IMR-90 (cell line): ENCODE results near the gene ZNF318. TPM values are rescaled to one million over a fixed set of nuclear protein-coding genes. Genes with fewer than 3 reads are reported as not detected.

Experiments used
- ATAC-seq: fragments of 200-7000 bp; cut with Tn5 transposase; 2 replicates; pipeline ENCODE4 v1.9.1; 2020; ENCODE audit warnings: low read depth, mild to moderate bottlenecking, moderate library complexity
- BruUV-seq: library from RNA; stranded (reverse); fragments of 400-500 nt; replicated peaks from 2 replicates; lab custom pipeline; 2021; lab: Mats Ljungman, UMichigan
- CTCF ChIA-PET: fragments of 300-600 bp; formaldehyde crosslinking; extraction: SDS; loops from one replicate; lab custom pipeline; 2021; ENCODE audit warnings: antibody characterized with exemption; lab: Yijun Ruan, JAX
- POLR2A ChIA-PET: fragments of 300-600 bp; sonication (Branson Sonifier 250); formaldehyde crosslinking; loops from one replicate; lab custom pipeline; 2022; ENCODE audit warnings: antibody characterized with exemption; ENCODE audit not compliant: unreplicated experiment; lab: Charles Lee
- DNase-seq: peaks from one replicate; pipeline ENCODE4 v3.0.0; 2013
- H2AFZ ChIP-seq: replicated peaks from 2 replicates; pipeline ENCODE3; 2013; ENCODE audit warnings: low read length, mild to moderate bottlenecking; ENCODE audit not compliant: poor library complexity
- H2AK5ac ChIP-seq: 2 replicates; pipeline ENCODE4 v1.6.1; 2013; ENCODE audit warnings: low read depth, low read length, inconsistent platforms
- H2AK9ac ChIP-seq: replicated peaks from 2 replicates; pipeline ENCODE3; 2013; ENCODE audit warnings: mild to moderate bottlenecking, low read depth, low read length, moderate library complexity; ENCODE audit not compliant: poor library complexity
- H2BK120ac ChIP-seq: 2 replicates; pipeline ENCODE4 v1.6.1; 2013; ENCODE audit warnings: low read depth, low read length, inconsistent platforms
- H2BK15ac ChIP-seq: 3 replicates; pipeline ENCODE4 v1.6.1; 2013; ENCODE audit warnings: low read depth, low read length, inconsistent platforms
- H2BK20ac ChIP-seq: 2 replicates; pipeline ENCODE4 v1.6.1; 2013; ENCODE audit warnings: low read depth, mild to moderate bottlenecking, inconsistent platforms, low read length, moderate library complexity
- H2BK5ac ChIP-seq: 2 replicates; pipeline ENCODE4 v1.6.1; 2013; ENCODE audit warnings: mild to moderate bottlenecking, low read depth, low read length, inconsistent platforms; ENCODE audit not compliant: poor library complexity, severe bottlenecking
- H3K14ac ChIP-seq: replicated peaks from 2 replicates; pipeline ENCODE4 v1.6.1; 2013; ENCODE audit warnings: low read depth, low read length, inconsistent platforms
- H3K18ac ChIP-seq: 2 replicates; pipeline ENCODE4 v1.6.1; 2013; ENCODE audit warnings: low read depth, low read length, control low read depth
- H3K23ac ChIP-seq: 2 replicates; pipeline ENCODE4 v1.6.1; 2013; ENCODE audit warnings: low read depth, low read length, inconsistent platforms
- H3K27ac ChIP-seq: 2 replicates; pipeline ENCODE4 v1.5.1; 2013; ENCODE audit warnings: mild to moderate bottlenecking, control low read depth, low read length; ENCODE audit not compliant: insufficient read depth
- H3K27me3 ChIP-seq: 2 replicates; pipeline ENCODE4 v1.6.1; 2013; ENCODE audit warnings: low read length; ENCODE audit not compliant: control insufficient read depth, insufficient read depth
- H3K36me3 ChIP-seq: 2 replicates; pipeline ENCODE4 v1.6.1; 2013; ENCODE audit warnings: low read length, mixed read lengths; ENCODE audit not compliant: control insufficient read depth, insufficient read depth
- H3K4ac ChIP-seq: 2 replicates; pipeline ENCODE4 v1.6.1; 2013; ENCODE audit warnings: low read depth, low read length, inconsistent platforms
- H3K4me1 ChIP-seq: 2 replicates; pipeline ENCODE4 v1.6.1; 2013; ENCODE audit warnings: low read length, mixed read lengths; ENCODE audit not compliant: control insufficient read depth, insufficient read depth
- H3K4me2 ChIP-seq: 2 replicates; pipeline ENCODE4 v1.6.1; 2013; ENCODE audit warnings: low read depth, mild to moderate bottlenecking, control low read depth, low read length, moderate library complexity
- H3K4me3 ChIP-seq: 2 replicates; pipeline ENCODE4 v1.5.1; 2013; ENCODE audit warnings: low read depth, mild to moderate bottlenecking, control low read depth, low read length, moderate library complexity; ENCODE audit not compliant: insufficient read depth
- H3K56ac ChIP-seq: 2 replicates; pipeline ENCODE4 v1.6.1; 2013; ENCODE audit warnings: low read length, inconsistent platforms; ENCODE audit not compliant: insufficient read depth; ENCODE audit errors: extremely low read depth
- H3K79me1 ChIP-seq, 2 experiments: 2 replicates each; pipeline ENCODE4 v1.6.1; 2013; ENCODE audit warnings: low read length in 2 of 2, inconsistent platforms in 1 of 2, low read depth in 1 of 2
- H3K9ac ChIP-seq: 2 replicates; pipeline ENCODE4 v1.6.1; 2013; ENCODE audit warnings: low read depth, low read length, control low read depth
- H3K9me1 ChIP-seq: 2 replicates; pipeline ENCODE4 v1.6.1; 2013; ENCODE audit warnings: low read length, inconsistent platforms; ENCODE audit not compliant: insufficient read depth
- H3K9me3 ChIP-seq: 2 replicates; pipeline ENCODE4 v1.6.1; 2013; ENCODE audit warnings: low read length; ENCODE audit not compliant: control insufficient read depth, insufficient read depth
- H4K20me1 ChIP-seq: 2 replicates; pipeline ENCODE4 v1.6.1; 2013; ENCODE audit warnings: low read length, inconsistent platforms; ENCODE audit not compliant: insufficient read depth
- H4K5ac ChIP-seq: 2 replicates; pipeline ENCODE4 v1.6.1; 2013; ENCODE audit warnings: mild to moderate bottlenecking, low read depth, low read length, control low read depth
- H4K8ac ChIP-seq, 2 experiments: 2 replicates each; pipeline ENCODE4 v1.6.1; 2013; ENCODE audit warnings: low read depth in 2 of 2, low read length in 2 of 2, control low read depth in 1 of 2, inconsistent platforms in 1 of 2
- H4K91ac ChIP-seq: 2 replicates; pipeline ENCODE4 v1.6.1; 2013; ENCODE audit warnings: low read depth, low read length, inconsistent platforms; ENCODE audit not compliant: insufficient read depth
- FOS ChIP-seq: fragments of 150-350 bp; IDR thresholded peaks from 2 replicates; pipeline ENCODE4 v1.6.1; 2016; ENCODE audit warnings: low read depth, low read length
- MAFK ChIP-seq: IDR thresholded peaks from 2 replicates; pipeline ENCODE4 v1.6.1; 2012; ENCODE audit warnings: low read depth, low read length, improper control_type of control experiment
- RAD21 ChIP-seq: IDR thresholded peaks from 2 replicates; pipeline ENCODE4 v1.6.1; 2012; ENCODE audit warnings: low read length, improper control_type of control experiment
- WGBS, 2 experiments: methylation state at CpG; one replicate each; pipeline versions ENCODE4 v1.1.5 to v1.1.7; 2013; ENCODE audit warnings: missing lambda C conversion rate in 2 of 2; ENCODE audit not compliant: insufficient read length in 1 of 2; ENCODE audit errors: extremely low coverage in 2 of 2; 5-methylcytosine and 5-hydroxymethylcytosine counted together
- dilution Hi-C: fragments of 300-500 bp; cut with HindIII; formaldehyde crosslinking; loops from one replicate; pipeline ENCODE4 v1.14.3; 2018; ENCODE audit warnings: low sequenced_read_pairs; ENCODE audit not compliant: unreplicated experiment
- in situ Hi-C: fragments of 300-500 bp; cut with MboI; formaldehyde crosslinking; loops from 3 replicates; pipeline ENCODE4 v1.14.3; 2019; ENCODE audit warnings: low sequenced_read_pairs, inconsistent platforms, mixed read lengths
- intact Hi-C: fragments of 100-400 bp; cut with micrococcal nuclease; formaldehyde crosslinking; loops from 2 replicates; pipeline ENCODE4 v1.10.0; 2022
- polyA plus RNA-seq, 3 experiments: library from polyadenylated mRNA; depleted of rRNA; stranded (reverse); fragments of >200 nt; gene quantifications; 2 replicates each; pipeline ENCODE4 v1.2.3, GENCODE V29; 2012; ENCODE audit warnings: low replicate concordance in 1 of 3
- total RNA-seq: library from RNA; depleted of rRNA; stranded (reverse); fragments of >200 nt; gene quantifications from 2 replicates; pipeline ENCODE4 v1.2.3, GENCODE V29; 2012
- TF ChIP-seq, protein P1 (sequence below): fragments of 150-350 bp; IDR thresholded peaks from 2 replicates; pipeline ENCODE4 v1.6.1; 2016; ENCODE audit warnings: low read depth, mild to moderate bottlenecking, low read length, moderate library complexity, borderline replicate concordance

Gene ZNF318
- total and polyA plus RNA-seq, 2 of the 4 experiments (the other 2 are of a cell fraction): 5.7 to 6.6 TPM

DNA sequence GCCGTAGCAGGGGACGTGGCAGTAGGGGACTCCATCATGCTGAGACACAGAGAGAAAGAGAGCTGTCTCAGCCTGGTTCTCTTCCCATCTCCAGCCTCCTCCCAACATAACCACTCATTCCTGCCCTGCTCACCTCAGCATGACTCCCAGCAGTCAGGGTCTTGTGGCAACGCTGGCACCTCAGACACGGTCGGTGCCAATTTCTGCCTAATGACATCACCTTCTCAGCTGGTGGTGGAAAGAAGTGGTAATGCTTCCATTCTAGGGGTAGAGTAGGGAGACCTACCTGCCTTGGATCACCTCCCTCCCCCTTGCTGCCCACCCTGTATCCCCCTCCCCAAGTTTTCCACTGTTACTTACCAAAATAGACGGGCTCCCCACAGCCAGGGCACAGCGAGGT, 63.4 kb downstream of the ZNF318 start:
- H3K4me3 ChIP-seq: no peak overlapping the region
- H4K5ac ChIP-seq: no peak overlapping the region
- intact Hi-C loops (no loop called here), dilution Hi-C loops (no loop called here), in situ Hi-C loops (no loop called here)
- H3K9ac ChIP-seq: no peak overlapping the region
- peaks cover 48% of the 10 kb centered on the region for H3K27me3 ChIP-seq
- H2AFZ ChIP-seq: no peak overlapping the region
- no peaks in the 10 kb centered on the region; the same call in 1 of the 2 replicates for H3K4me1 ChIP-seq
- no peak overlapping the region for H2BK20ac ChIP-seq
- no TSS peak for BruUV-seq
- no peak overlapping the region for H2BK15ac ChIP-seq
- H3K79me1 ChIP-seq: no peaks in the 10 kb centered on the region
- no peaks in the 10 kb centered on the region for H3K9me1 ChIP-seq
- no peaks in the 10 kb centered on the region for H3K9me3 ChIP-seq
- no peak overlapping the region for H3K14ac ChIP-seq
- CTCF ChIA-PET: no interaction called here
- H3K4ac ChIP-seq: no peak overlapping the region
- H2BK120ac ChIP-seq: no peak overlapping the region
- no peak overlapping the region for H2BK5ac ChIP-seq
- H3K36me3 ChIP-seq: no peaks in the 10 kb centered on the region
- no peaks in the 10 kb centered on the region; the same call in 1 of the 2 replicates for H4K20me1 ChIP-seq
- H3K18ac ChIP-seq: no peak overlapping the region
- H2AK9ac ChIP-seq: no peak overlapping the region
- no CpG with 5 or more reads among the region's 7 CpGs for WGBS, 2 experiments
- H3K23ac ChIP-seq: no peak overlapping the region
- DNase-seq: no peak
- no peak overlapping the region for H3K4me2 ChIP-seq
- POLR2A ChIA-PET: no interaction called here
- no peak for ATAC-seq
- H4K91ac ChIP-seq: no peak overlapping the region
- no peak overlapping the region for H3K56ac ChIP-seq
- H3K27ac ChIP-seq: no peak overlapping the region
- TF ChIP-seq FOS (no peak), RAD21 (no peak), MAFK (no peak)
- TF ChIP-seq, protein P1, sequence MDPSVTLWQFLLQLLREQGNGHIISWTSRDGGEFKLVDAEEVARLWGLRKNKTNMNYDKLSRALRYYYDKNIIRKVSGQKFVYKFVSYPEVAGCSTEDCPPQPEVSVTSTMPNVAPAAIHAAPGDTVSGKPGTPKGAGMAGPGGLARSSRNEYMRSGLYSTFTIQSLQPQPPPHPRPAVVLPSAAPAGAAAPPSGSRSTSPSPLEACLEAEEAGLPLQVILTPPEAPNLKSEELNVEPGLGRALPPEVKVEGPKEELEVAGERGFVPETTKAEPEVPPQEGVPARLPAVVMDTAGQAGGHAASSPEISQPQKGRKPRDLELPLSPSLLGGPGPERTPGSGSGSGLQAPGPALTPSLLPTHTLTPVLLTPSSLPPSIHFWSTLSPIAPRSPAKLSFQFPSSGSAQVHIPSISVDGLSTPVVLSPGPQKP: no peak
- H4K8ac ChIP-seq: no peak overlapping the region
- H2AK5ac ChIP-seq: no peak overlapping the region
